Measurements from ENCODE around the gene CAMKV. TPM values are rescaled to one million over a fixed set of nuclear protein-coding genes. Genes with fewer than 3 reads are reported as not detected.

Gene CAMKV
- total and polyA plus RNA-seq, 2 of the 4 experiments (the other 2 are of a cell fraction), result not detected

- H2AK5ac ChIP-seq (ENCODE audit: low read depth, low read length), result no peak overlapping the region
- dilution Hi-C loops (cut with HindIII; ENCODE audit: low sequenced_read_pairs, unreplicated experiment) (no loop called here), intact Hi-C loops (cut with micrococcal nuclease) (no loop called here), in situ Hi-C loops (cut with MboI; ENCODE audit: low sequenced_read_pairs) (no loop called here)
- no peak overlapping the region for H4K5ac ChIP-seq (ENCODE audit: low read depth, low read length)
- no peak overlapping the region for H4K8ac ChIP-seq (ENCODE audit: low read depth in 2 of 2, low read length in 2 of 2)
- no peak for ATAC-seq (ENCODE audit: low read depth)
- no peak overlapping the region for H2BK15ac ChIP-seq (ENCODE audit: low read depth, low read length)
- H2BK5ac ChIP-seq (ENCODE audit: low read depth, low read length, poor library complexity, severe bottlenecking), result no peak overlapping the region
- CTCF ChIA-PET, result interaction anchor here (0.6 to 0.8 kb wide), 2 partner anchors 11 to 342 kb away, joined by 3 read pairs; no protein-coding TSS in a partner anchor
- no peak overlapping the region for H3K9ac ChIP-seq (ENCODE audit: low read depth, low read length)
- no peaks in the 10 kb centered on the region for H3K9me3 ChIP-seq (ENCODE audit: control insufficient read depth, insufficient read depth, low read length)
- H3K9me1 ChIP-seq (ENCODE audit: insufficient read depth, low read length), result no peaks in the 10 kb centered on the region
- no peak overlapping the region for H3K14ac ChIP-seq (replicated peaks; ENCODE audit: low read depth, low read length)
- no peak overlapping the region for H2AFZ ChIP-seq (replicated peaks; ENCODE audit: low read length, poor library complexity)
- POLR2A ChIA-PET (ENCODE audit: unreplicated experiment), result no interaction called here
- H2BK20ac ChIP-seq (ENCODE audit: low read depth, low read length), result no peak overlapping the region
- no peaks in the 10 kb centered on the region; the same call in 1 of the 2 replicates for H4K20me1 ChIP-seq (ENCODE audit: insufficient read depth, low read length)
- no peak overlapping the region for H3K27ac ChIP-seq (ENCODE audit: insufficient read depth, low read length)
- no peak overlapping the region for H3K23ac ChIP-seq (ENCODE audit: low read depth, low read length)
- no peak overlapping the region for H3K4me3 ChIP-seq (ENCODE audit: insufficient read depth, low read depth, low read length)
- DNase-seq, result no peak
- H3K4me1 ChIP-seq (ENCODE audit: control insufficient read depth, insufficient read depth, low read length), result peaks cover 4% of the 10 kb centered on the region; the same call in 1 of the 2 replicates
- peaks cover 49% of the 10 kb centered on the region for H3K27me3 ChIP-seq (ENCODE audit: control insufficient read depth, insufficient read depth, low read length)
- H3K56ac ChIP-seq (ENCODE audit: extremely low read depth, insufficient read depth, low read length), result no peak overlapping the region
- no peak overlapping the region for H3K18ac ChIP-seq (ENCODE audit: low read depth, low read length)
- H3K4me2 ChIP-seq (ENCODE audit: low read depth, low read length), result no peak overlapping the region
- no peak overlapping the region for H2AK9ac ChIP-seq (replicated peaks; ENCODE audit: low read depth, low read length, poor library complexity)
- H3K79me1 ChIP-seq (ENCODE audit: low read depth in 1 of 2, low read length in 2 of 2), result no peaks in the 10 kb centered on the region
- H3K4ac ChIP-seq (ENCODE audit: low read depth, low read length), result no peak overlapping the region
- no peak overlapping the region for H4K91ac ChIP-seq (ENCODE audit: insufficient read depth, low read depth, low read length)
- no peak for TF ChIP-seq FOS (IDR thresholded peaks at IDR 0.05; ENCODE audit: low read depth, low read length)
- TF ChIP-seq POLR2A (IDR thresholded peaks at IDR 0.05; ENCODE audit: low read depth, low read length), result no peak
- TF ChIP-seq CHD1 (IDR thresholded peaks at IDR 0.05; ENCODE audit: low read depth, low read length), result no peak
- TF ChIP-seq NFE2L2 (IDR thresholded peaks at IDR 0.05; ENCODE audit: low read depth, low read length), result no peak
- no peak for TF ChIP-seq MAZ (IDR thresholded peaks at IDR 0.05; ENCODE audit: borderline replicate concordance, low read depth, low read length)
- TF ChIP-seq CEBPB (IDR thresholded peaks at IDR 0.05; ENCODE audit: low read depth, low read length), result no peak
- TF ChIP-seq RCOR1 (IDR thresholded peaks at IDR 0.05; ENCODE audit: insufficient replicate concordance, low read length), result no peak
- TF ChIP-seq USF2 (IDR thresholded peaks at IDR 0.05; ENCODE audit: low read depth, low read length), result no peak
- no peak for TF ChIP-seq MAFK (IDR thresholded peaks at IDR 0.05; ENCODE audit: low read depth, low read length)
- no peak for TF ChIP-seq BHLHE40 (IDR thresholded peaks at IDR 0.05; ENCODE audit: low read depth, low read length)
- no peak for TF ChIP-seq CTCF (conservative IDR thresholded peaks at IDR 0.05; ENCODE audit: low read depth, low read length)
- TF ChIP-seq SMC3 (IDR thresholded peaks at IDR 0.05; ENCODE audit: low read depth, low read length), result no peak
- TF ChIP-seq RAD21 (IDR thresholded peaks at IDR 0.05; ENCODE audit: low read length), result no peak
- no peak for TF ChIP-seq RFX5 (IDR thresholded peaks at IDR 0.05; ENCODE audit: low read depth, low read length)
- no TSS peak for BruUV-seq (replicated peaks)
- H2BK120ac ChIP-seq (ENCODE audit: low read depth, low read length), result no peak overlapping the region
- H3K36me3 ChIP-seq (ENCODE audit: control insufficient read depth, insufficient read depth, low read length), result no peaks in the 10 kb centered on the region
Measured at GRCh38 chr3:49878686-49879085, 9.0 kb upstream of the CAMKV start.
